Caco-2 (cell line): ENCODE data around the gene TMEM183A. TPM values are rescaled to one million over a fixed set of nuclear protein-coding genes. Genes with fewer than 3 reads are reported as not detected.

Experiments used
- BruUV-seq: library from RNA; stranded (reverse); fragments of 400-500 nt; replicated peaks from 2 replicates; lab custom pipeline; 2021; lab: Mats Ljungman, UMichigan
- CTCF ChIA-PET: fragments of 300-600 bp; sonication (Branson Sonifier 250); formaldehyde crosslinking; loops from one replicate; lab custom pipeline; 2022; ENCODE audit warnings: antibody characterized with exemption; lab: Charles Lee
- POLR2A ChIA-PET: fragments of 300-600 bp; sonication (Branson Sonifier 250); formaldehyde crosslinking; loops from one replicate; lab custom pipeline; 2022; ENCODE audit warnings: antibody characterized with exemption; lab: Charles Lee
- DNase-seq, 2 experiments: peaks; one replicate each; pipeline versions ENCODE4 v3.0.0 to v3.0.0-alpha.2; 2020 to 2022
- H3K27me3 ChIP-seq: replicated peaks from 2 replicates; pipeline ENCODE4 v1.6.0; 2011; ENCODE audit warnings: low read length; ENCODE audit not compliant: control insufficient read depth, insufficient read depth
- H3K36me3 ChIP-seq: 2 replicates; pipeline ENCODE4 v1.5.1; 2011; ENCODE audit warnings: low read length; ENCODE audit not compliant: control insufficient read depth, insufficient read depth
- H3K4me1 ChIP-seq: fragments of 250-450 bp; sonication (Bioruptor Pico); 2 replicates; pipeline ENCODE4 v1.5.1; 2020; ENCODE audit warnings: mild to moderate bottlenecking
- H3K4me3 ChIP-seq: 2 replicates; pipeline ENCODE4 v1.5.1; 2011; ENCODE audit warnings: low read depth, mild to moderate bottlenecking, control low read depth, low read length
- H3K9me3 ChIP-seq: fragments of 250-450 bp; sonication (Bioruptor Pico); 2 replicates; pipeline ENCODE4 v1.5.1; 2020; ENCODE audit warnings: mild to moderate bottlenecking, moderate library complexity
- H3K27ac Mint-ChIP-seq: one replicate; pipeline ENCODE4 v1.8.0; 2022; ENCODE audit warnings: mixed read lengths; ENCODE audit not compliant: unreplicated experiment
- H3K27me3 Mint-ChIP-seq: one replicate; pipeline ENCODE4 v1.8.0; 2022; ENCODE audit warnings: mixed read lengths; ENCODE audit not compliant: insufficient read depth, unreplicated experiment
- H3K36me3 Mint-ChIP-seq: one replicate; pipeline ENCODE4 v1.8.0; 2022; ENCODE audit warnings: mild to moderate bottlenecking, mixed read lengths; ENCODE audit not compliant: insufficient read depth, unreplicated experiment
- H3K4me1 Mint-ChIP-seq: one replicate; pipeline ENCODE4 v1.8.0; 2022; ENCODE audit warnings: low read depth, mixed read lengths; ENCODE audit not compliant: unreplicated experiment
- H3K4me3 Mint-ChIP-seq: one replicate; pipeline ENCODE4 v1.8.0; 2022; ENCODE audit warnings: mild to moderate bottlenecking, moderate library complexity, mixed read lengths; ENCODE audit not compliant: unreplicated experiment
- H3K9me3 Mint-ChIP-seq: one replicate; pipeline ENCODE4 v1.8.0; 2022; ENCODE audit warnings: mixed read lengths; ENCODE audit not compliant: unreplicated experiment
- CTCF ChIP-seq, 2 experiments: fragments of 200-600 bp in 1 of 2; IDR thresholded peaks; 1 replicate in 1 of 2; 2 replicates in 1 of 2; pipeline versions ENCODE4 v1.5.1 to v1.8.0; 2011 to 2022; ENCODE audit warnings: antibody characterized with exemption in 1 of 2, control low read depth in 1 of 2, inconsistent platforms in 1 of 2, low read depth in 1 of 2, low read length in 1 of 2, mild to moderate bottlenecking in 1 of 2, moderate library complexity in 1 of 2; ENCODE audit not compliant: insufficient read depth in 1 of 2, severe bottlenecking in 1 of 2, unreplicated experiment in 1 of 2
- intact Hi-C: fragments of 100-400 bp; cut with micrococcal nuclease; formaldehyde crosslinking; loops from one replicate; pipeline ENCODE4 v1.10.0; 2022; ENCODE audit not compliant: unreplicated experiment
- total RNA-seq: library from RNA; stranded (reverse); gene quantifications from 2 replicates; pipeline ENCODE4 v1.2.3, GENCODE V29; 2022

TMEM183A gene
- total RNA-seq, 1 experiment from 2014 or later = 74.3 TPM

GRCh38 chr1:202967684-202968281 lies 39.4 kb upstream of the TMEM183A start:
- ChIA-PET CTCF (interaction anchor here (0.6 to 1.3 kb wide), 2 partner anchors 24 to 375 kb away, joined by 4 to 5 read pairs; no protein-coding TSS in a partner anchor), POLR2A (no interaction called here)
- Histone ChIP-seq H3K36me3 (no peaks in the 10 kb centered on the region), H3K9me3 (no peaks in the 10 kb centered on the region), H3K4me1 (peaks cover 25% of the 10 kb centered on the region), H3K27me3 (no peaks in the 10 kb centered on the region; the same call in 1 of the 2 replicates), H3K4me3 (peak overlapping the region; percentile 70)
- BruUV-seq = no TSS peak
- peaks cover 13% of the 10 kb centered on the region for H3K4me1 Mint-ChIP-seq
- H3K27ac Mint-ChIP-seq = peak overlapping the region; percentile 42
- TF ChIP-seq CTCF (IDR thresholded peaks at IDR 0.05; ENCODE audit: insufficient read depth in 1 of 2, low read depth in 1 of 2, low read length in 1 of 2, severe bottlenecking in 1 of 2, unreplicated experiment in 1 of 2) = no peak
- intact Hi-C loops = loop anchor here (2.0 kb wide), 1 partner anchor 31 kb away; no protein-coding TSS in a partner anchor
- peak overlapping the region; percentile 83 for H3K4me3 Mint-ChIP-seq
- no peaks in the 10 kb centered on the region for H3K9me3 Mint-ChIP-seq
- H3K36me3 Mint-ChIP-seq = no peaks in the 10 kb centered on the region
- DNase-seq = peak in 1 of 2 experiments; percentile 15
- no peaks in the 10 kb centered on the region for H3K27me3 Mint-ChIP-seq

GRCh38 chr1:202968351-202968750 lies 38.8 kb upstream of the TMEM183A start:
- Mint-ChIP-seq H3K36me3 (no peaks in the 10 kb centered on the region), H3K9me3 (no peaks in the 10 kb centered on the region), H3K4me3 (peak overlapping the region; percentile 83), H3K4me1 (peaks cover 13% of the 10 kb centered on the region), H3K27me3 (peaks cover 3% of the 10 kb centered on the region), H3K27ac (no peak overlapping the region)
- H3K9me3 ChIP-seq = no peaks in the 10 kb centered on the region
- H3K27me3 ChIP-seq = no peaks in the 10 kb centered on the region; the same call in 1 of the 2 replicates
- DNase-seq = no peak
- no TSS peak for BruUV-seq
- intact Hi-C loops = loop anchor here (2.0 kb wide), 1 partner anchor 30 kb away; no protein-coding TSS in a partner anchor
- H3K36me3 ChIP-seq = no peaks in the 10 kb centered on the region
- ChIA-PET CTCF (interaction anchor here (0.6 to 1.3 kb wide), 2 partner anchors 24 to 374 kb away, joined by 4 to 5 read pairs; no protein-coding TSS in a partner anchor), POLR2A (no interaction called here)
- H3K4me1 ChIP-seq = peaks cover 25% of the 10 kb centered on the region
- peak overlapping the region; percentile 70 for H3K4me3 ChIP-seq
- no peak for TF ChIP-seq CTCF (IDR thresholded peaks at IDR 0.05; ENCODE audit: insufficient read depth in 1 of 2, low read depth in 1 of 2, low read length in 1 of 2, severe bottlenecking in 1 of 2, unreplicated experiment in 1 of 2)

- intact Hi-C loops = loop anchor here (1.0 to 2.0 kb wide), 2 partner anchors 30 to 43 kb away; no protein-coding TSS in a partner anchor
- no peaks in the 10 kb centered on the region for H3K9me3 Mint-ChIP-seq
- no peaks in the 10 kb centered on the region for H3K36me3 ChIP-seq
- H3K4me3 ChIP-seq = no peak overlapping the region
- ChIA-PET CTCF (no interaction called here), POLR2A (no interaction called here)
- no peaks in the 10 kb centered on the region; the same call in 1 of the 2 replicates for H3K27me3 ChIP-seq
- H3K4me1 ChIP-seq = peaks cover 25% of the 10 kb centered on the region
- H3K9me3 ChIP-seq = no peaks in the 10 kb centered on the region
- no TSS peak for BruUV-seq
- peak; percentile 66 to 87 for TF ChIP-seq CTCF (IDR thresholded peaks at IDR 0.05; ENCODE audit: insufficient read depth in 1 of 2, low read depth in 1 of 2, low read length in 1 of 2, severe bottlenecking in 1 of 2, unreplicated experiment in 1 of 2)
- H3K27me3 Mint-ChIP-seq = peaks cover 3% of the 10 kb centered on the region
- H3K27ac Mint-ChIP-seq = no peak overlapping the region
- H3K4me3 Mint-ChIP-seq = peak overlapping the region; percentile 83
- peak; percentile 64 to 68 for DNase-seq
- no peaks in the 10 kb centered on the region for H3K36me3 Mint-ChIP-seq
- peaks cover 13% of the 10 kb centered on the region for H3K4me1 Mint-ChIP-seq
Measured at GRCh38 chr1:202968895-202969295, 38.3 kb upstream of the TMEM183A start.
